Brain microvascular endothelial cell (primary cell): Measurements from ENCODE around the gene TMEM242.

Source experiments
- DNase-seq: peaks from one replicate; pipeline ENCODE4 v3.0.0-alpha.2; 2020
- H3K27ac ChIP-seq: fragments of 250-450 bp; sonication (Bioruptor Pico); 2 replicates; pipeline ENCODE4 v1.5.1; 2020; ENCODE audit warnings: mild to moderate bottlenecking, moderate library complexity
- H3K27me3 ChIP-seq: fragments of 250-450 bp; sonication (Bioruptor Pico); replicated peaks from 2 replicates; pipeline ENCODE4 v1.5.1; 2020; ENCODE audit warnings: mild to moderate bottlenecking
- H3K36me3 ChIP-seq: fragments of 250-450 bp; sonication (Bioruptor Pico); replicated peaks from 2 replicates; pipeline ENCODE4 v1.5.1; 2020; ENCODE audit warnings: mild to moderate bottlenecking
- H3K4me3 ChIP-seq: 2 replicates; pipeline ENCODE4 v1.5.1; 2011; ENCODE audit warnings: low read depth, mild to moderate bottlenecking, control low read depth, low read length, moderate library complexity
- in situ Hi-C: cut with HindIII; loops from 2 replicates; pipeline ENCODE4 v1.10.0; 2017; ENCODE audit warnings: low sequenced_read_pairs, low pct_ligation_motif_present
- TF ChIP-seq, protein P1 (sequence below): IDR thresholded peaks from 2 replicates; pipeline ENCODE4 v1.5.1; 2011; ENCODE audit warnings: low read depth, mild to moderate bottlenecking, moderate library complexity, low read length, control low read depth, inconsistent platforms; ENCODE audit errors: missing control alignments

The TMEM242 gene

DNA sequence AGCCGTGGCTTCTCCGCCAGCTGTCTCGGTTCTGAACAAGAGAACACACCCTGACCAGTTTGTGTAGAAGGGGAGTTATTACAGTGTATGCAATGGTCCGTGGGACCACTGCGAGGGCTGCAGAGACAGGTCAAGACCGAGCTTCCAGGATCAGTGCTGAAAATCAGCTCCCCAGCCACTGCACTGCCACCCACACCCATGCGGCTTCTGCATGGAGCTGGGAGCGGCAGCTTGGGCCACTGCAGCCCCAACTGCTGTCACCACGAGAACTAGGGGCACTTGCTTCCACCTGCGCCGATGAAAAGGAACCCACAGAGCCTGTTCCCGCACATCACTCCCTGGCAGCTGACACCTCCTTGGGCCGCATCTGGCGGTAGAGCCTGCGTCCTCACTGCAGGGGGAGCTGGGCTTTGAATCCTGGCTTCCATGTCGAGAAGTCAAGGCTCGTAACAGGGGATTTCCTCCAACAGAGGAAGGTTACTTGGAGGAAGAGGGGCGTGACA is 56.2 kb downstream of the TMEM242 start:
- H3K36me3 ChIP-seq = no peaks in the 10 kb centered on the region
- TF ChIP-seq, protein P1, sequence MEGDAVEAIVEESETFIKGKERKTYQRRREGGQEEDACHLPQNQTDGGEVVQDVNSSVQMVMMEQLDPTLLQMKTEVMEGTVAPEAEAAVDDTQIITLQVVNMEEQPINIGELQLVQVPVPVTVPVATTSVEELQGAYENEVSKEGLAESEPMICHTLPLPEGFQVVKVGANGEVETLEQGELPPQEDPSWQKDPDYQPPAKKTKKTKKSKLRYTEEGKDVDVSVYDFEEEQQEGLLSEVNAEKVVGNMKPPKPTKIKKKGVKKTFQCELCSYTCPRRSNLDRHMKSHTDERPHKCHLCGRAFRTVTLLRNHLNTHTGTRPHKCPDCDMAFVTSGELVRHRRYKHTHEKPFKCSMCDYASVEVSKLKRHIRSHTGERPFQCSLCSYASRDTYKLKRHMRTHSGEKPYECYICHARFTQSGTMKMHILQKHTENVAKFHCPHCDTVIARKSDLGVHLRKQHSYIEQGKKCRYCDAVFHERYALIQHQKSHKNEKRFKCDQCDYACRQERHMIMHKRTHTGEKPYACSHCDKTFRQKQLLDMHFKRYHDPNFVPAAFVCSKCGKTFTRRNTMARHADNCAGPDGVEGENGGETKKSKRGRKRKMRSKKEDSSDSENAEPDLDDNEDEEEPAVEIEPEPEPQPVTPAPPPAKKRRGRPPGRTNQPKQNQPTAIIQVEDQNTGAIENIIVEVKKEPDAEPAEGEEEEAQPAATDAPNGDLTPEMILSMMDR = no peak
- no peak for DNase-seq
- H3K27ac ChIP-seq = no peak overlapping the region
- in situ Hi-C loops = no loop called here
- H3K4me3 ChIP-seq = no peak overlapping the region
- H3K27me3 ChIP-seq = no peaks in the 10 kb centered on the region

DNA sequence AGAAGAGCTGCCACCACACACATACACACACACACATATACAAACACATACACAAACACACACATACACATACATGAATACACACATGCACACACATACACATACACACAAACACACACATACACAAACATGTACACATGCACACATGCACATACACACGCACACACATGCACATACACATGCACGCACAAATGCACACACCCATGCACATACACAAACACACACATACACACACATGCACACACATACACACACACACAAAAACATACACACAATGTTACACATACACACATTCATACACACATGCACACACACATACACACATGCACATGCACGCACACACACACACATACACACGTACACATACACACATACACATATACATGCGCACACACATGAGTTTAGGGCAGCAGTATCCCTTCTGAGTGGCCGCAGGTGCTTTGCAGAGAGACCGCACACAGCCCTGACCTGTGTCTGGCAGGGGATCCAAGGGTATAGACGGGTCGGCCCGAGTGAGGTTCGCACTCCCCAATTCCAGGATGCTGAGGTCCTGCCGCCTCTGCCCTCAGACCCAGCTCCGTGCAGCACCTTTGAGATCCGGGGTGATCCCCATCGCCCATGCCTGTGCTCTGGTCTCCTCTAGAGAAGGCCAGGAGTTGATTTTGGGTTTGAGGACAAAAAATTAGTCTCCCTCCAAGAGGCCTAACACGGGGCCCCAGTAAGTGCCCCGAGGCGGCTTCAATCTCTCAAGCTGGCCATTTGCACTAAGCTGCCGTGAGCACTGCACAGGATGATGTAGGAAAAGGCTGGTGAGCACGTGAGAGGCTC is 56.8 kb downstream of the TMEM242 start:
- in situ Hi-C loops = no loop called here
- no peaks in the 10 kb centered on the region for H3K27me3 ChIP-seq
- H3K4me3 ChIP-seq = no peak overlapping the region
- no peak for DNase-seq
- TF ChIP-seq, protein P1 = no peak
- H3K36me3 ChIP-seq = no peaks in the 10 kb centered on the region
- no peak overlapping the region for H3K27ac ChIP-seq

- Histone ChIP-seq H3K27ac (no peak overlapping the region), H3K36me3 (no peaks in the 10 kb centered on the region), H3K27me3 (no peaks in the 10 kb centered on the region), H3K4me3 (no peak overlapping the region)
- DNase-seq = no peak
- TF ChIP-seq, protein P1 = no peak
- in situ Hi-C loops = no loop called here
Measured at GRCh38 chr6:157265635-157266034, 57.7 kb downstream of the TMEM242 start.

DNA sequence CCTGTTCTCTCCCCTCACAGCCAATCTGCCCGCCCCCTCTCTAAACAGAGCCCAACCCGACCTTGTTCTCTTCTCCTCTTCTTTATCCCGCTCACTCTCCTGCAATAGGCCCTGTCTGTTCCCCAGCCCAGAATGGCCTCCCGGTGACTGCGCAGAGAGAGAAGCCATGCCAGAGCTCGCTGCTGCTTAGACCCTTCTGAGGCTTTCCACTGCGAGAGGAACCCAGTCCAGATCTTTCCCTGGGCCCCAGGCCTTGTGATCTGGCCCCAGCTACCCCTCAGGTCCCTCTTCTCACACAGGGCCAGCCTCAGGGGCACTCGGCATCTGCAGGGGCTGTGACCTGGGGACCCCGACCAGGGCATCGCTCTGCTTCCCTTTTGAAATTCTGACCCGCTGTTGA is 58.1 kb downstream of the TMEM242 start:
- TF ChIP-seq, protein P1 = no peak
- Histone ChIP-seq H3K27ac (no peak overlapping the region), H3K27me3 (no peaks in the 10 kb centered on the region), H3K4me3 (no peak overlapping the region), H3K36me3 (no peaks in the 10 kb centered on the region)
- in situ Hi-C loops = no loop called here
- no peak for DNase-seq

GRCh38 chr6:157264701-157265100 is 58.6 kb downstream of the TMEM242 start:
- in situ Hi-C loops = no loop called here
- no peaks in the 10 kb centered on the region for H3K27me3 ChIP-seq
- H3K36me3 ChIP-seq = no peaks in the 10 kb centered on the region
- H3K4me3 ChIP-seq = no peak overlapping the region
- no peak for DNase-seq
- no peak overlapping the region for H3K27ac ChIP-seq
- TF ChIP-seq, protein P1 = no peak

GRCh38 chr6:157263881-157264397 is 59.4 kb downstream of the TMEM242 start:
- Histone ChIP-seq H3K27ac (no peak overlapping the region), H3K27me3 (no peaks in the 10 kb centered on the region), H3K4me3 (no peak overlapping the region), H3K36me3 (no peaks in the 10 kb centered on the region)
- in situ Hi-C loops = no loop called here
- TF ChIP-seq, protein P1 = no peak
- DNase-seq = no peak
